ENCODE data around the gene NELL1.

NELL1 gene

GRCh38 chr11:21195995-21196394, 526.6 kb downstream of the NELL1 start:
- no peaks in the 10 kb centered on the region for H3K27me3 ChIP-seq (ENCODE audit: insufficient read depth, low read length)
- no peak overlapping the region for H2BK5ac ChIP-seq (ENCODE audit: low read depth, low read length, poor library complexity)
- H3K4me1 ChIP-seq (ENCODE audit: control insufficient read depth in 1 of 2, insufficient read depth in 2 of 2, low read length in 2 of 2), result no peaks in the 10 kb centered on the region
- H3K4me2 ChIP-seq (ENCODE audit: low read length), result no peak overlapping the region
- no peak overlapping the region for H3K23ac ChIP-seq (ENCODE audit: low read length)
- no peak overlapping the region for H2AK5ac ChIP-seq (ENCODE audit: low read length)
- H2AFZ ChIP-seq (ENCODE audit: insufficient read depth, low read length, poor library complexity), result no peak overlapping the region
- H2BK120ac ChIP-seq (ENCODE audit: insufficient read depth, low read length, poor library complexity), result no peak overlapping the region
- H3K9ac ChIP-seq (ENCODE audit: low read length), result no peak overlapping the region
- DNase-seq, result no peak
- H3K79me1 ChIP-seq (ENCODE audit: low read length), result no peaks in the 10 kb centered on the region
- no CpG with 5 or more reads among the region's 2 CpGs for WGBS (ENCODE audit: extremely low coverage, insufficient coverage, insufficient read length)
- no peak overlapping the region for H4K91ac ChIP-seq (ENCODE audit: low read depth, low read length)
- H3K9me3 ChIP-seq (ENCODE audit: insufficient read depth, low read depth, low read length), result no peaks in the 10 kb centered on the region
- no peak overlapping the region for H3K27ac ChIP-seq (ENCODE audit: low read depth, low read length)
- no peak overlapping the region for H3K4me3 ChIP-seq (ENCODE audit: low read depth, low read length)
- H3K4ac ChIP-seq (ENCODE audit: low read depth, low read length), result no peak overlapping the region
- H2BK12ac ChIP-seq (ENCODE audit: low read length), result no peak overlapping the region
- no peak overlapping the region for H4K8ac ChIP-seq (ENCODE audit: low read depth, low read length)
- no peaks in the 10 kb centered on the region for H3K79me2 ChIP-seq (ENCODE audit: control insufficient read depth, insufficient read depth, low read length, poor library complexity)
- no peaks in the 10 kb centered on the region for H3K36me3 ChIP-seq (ENCODE audit: control insufficient read depth in 1 of 2, insufficient read depth in 2 of 2, low read length in 2 of 2)
- H4K12ac ChIP-seq (ENCODE audit: low read depth, low read length), result no peak overlapping the region
- H3K18ac ChIP-seq (ENCODE audit: low read length), result no peak overlapping the region
- H3K14ac ChIP-seq (ENCODE audit: low read length), result no peak overlapping the region

- Histone ChIP-seq H3K4ac (ENCODE audit: low read depth, low read length) (no peak overlapping the region), H3K18ac (ENCODE audit: low read length) (no peak overlapping the region), H3K27ac (ENCODE audit: low read depth, low read length) (no peak overlapping the region), H3K36me3 (ENCODE audit: control insufficient read depth in 1 of 2, insufficient read depth in 2 of 2, low read length in 2 of 2) (no peaks in the 10 kb centered on the region), H3K4me2 (ENCODE audit: low read length) (no peak overlapping the region), H3K9ac (ENCODE audit: low read length) (no peak overlapping the region), H2AFZ (ENCODE audit: insufficient read depth, low read length, poor library complexity) (no peak overlapping the region), H2BK5ac (ENCODE audit: low read depth, low read length, poor library complexity) (no peak overlapping the region), H3K4me3 (ENCODE audit: low read depth, low read length) (no peak overlapping the region), H3K79me1 (ENCODE audit: low read length) (no peaks in the 10 kb centered on the region), H2AK5ac (ENCODE audit: low read length) (no peak overlapping the region), H3K23ac (ENCODE audit: low read length) (no peak overlapping the region), H3K79me2 (ENCODE audit: control insufficient read depth, insufficient read depth, low read length, poor library complexity) (no peaks in the 10 kb centered on the region), H4K8ac (ENCODE audit: low read depth, low read length) (no peak overlapping the region), H2BK120ac (ENCODE audit: insufficient read depth, low read length, poor library complexity) (no peak overlapping the region), H4K12ac (ENCODE audit: low read depth, low read length) (no peak overlapping the region), H3K27me3 (ENCODE audit: insufficient read depth, low read length) (no peaks in the 10 kb centered on the region), H3K14ac (ENCODE audit: low read length) (no peak overlapping the region), H4K91ac (ENCODE audit: low read depth, low read length) (no peak overlapping the region), H3K9me3 (ENCODE audit: insufficient read depth, low read depth, low read length) (no peaks in the 10 kb centered on the region), H3K4me1 (ENCODE audit: control insufficient read depth in 1 of 2, insufficient read depth in 2 of 2, low read length in 2 of 2) (no peaks in the 10 kb centered on the region), H2BK12ac (ENCODE audit: low read length) (no peak overlapping the region)
- no CpG with 5 or more reads among the region's 3 CpGs for WGBS (ENCODE audit: extremely low coverage, insufficient coverage, insufficient read length)
- no peak for DNase-seq
Observed at GRCh38 chr11:21198498-21198897, 529.1 kb downstream of the NELL1 start.

GRCh38 chr11:21205205-21205604, 535.8 kb downstream of the NELL1 start:
- no peak overlapping the region for H3K23ac ChIP-seq (ENCODE audit: low read length)
- no peak for DNase-seq
- H4K8ac ChIP-seq (ENCODE audit: low read depth, low read length), result no peak overlapping the region
- no peak overlapping the region for H4K12ac ChIP-seq (ENCODE audit: low read depth, low read length)
- no CpG with 5 or more reads among the region's 8 CpGs for WGBS (ENCODE audit: extremely low coverage, insufficient coverage, insufficient read length)
- H3K4me3 ChIP-seq (ENCODE audit: low read depth, low read length), result no peak overlapping the region
- H3K4me2 ChIP-seq (ENCODE audit: low read length), result no peak overlapping the region
- no peak overlapping the region for H3K18ac ChIP-seq (ENCODE audit: low read length)
- H3K9ac ChIP-seq (ENCODE audit: low read length), result no peak overlapping the region
- H3K79me1 ChIP-seq (ENCODE audit: low read length), result no peaks in the 10 kb centered on the region
- no peak overlapping the region for H4K91ac ChIP-seq (ENCODE audit: low read depth, low read length)
- no peaks in the 10 kb centered on the region for H3K4me1 ChIP-seq (ENCODE audit: control insufficient read depth in 1 of 2, insufficient read depth in 2 of 2, low read length in 2 of 2)
- H2BK120ac ChIP-seq (ENCODE audit: insufficient read depth, low read length, poor library complexity), result no peak overlapping the region
- no peaks in the 10 kb centered on the region for H3K36me3 ChIP-seq (ENCODE audit: control insufficient read depth in 1 of 2, insufficient read depth in 2 of 2, low read length in 2 of 2)
- H3K27ac ChIP-seq (ENCODE audit: low read depth, low read length), result no peak overlapping the region
- no peak overlapping the region for H2BK5ac ChIP-seq (ENCODE audit: low read depth, low read length, poor library complexity)
- H3K79me2 ChIP-seq (ENCODE audit: control insufficient read depth, insufficient read depth, low read length, poor library complexity), result no peaks in the 10 kb centered on the region
- no peak overlapping the region for H2AFZ ChIP-seq (ENCODE audit: insufficient read depth, low read length, poor library complexity)
- no peak overlapping the region for H3K14ac ChIP-seq (ENCODE audit: low read length)
- H2BK12ac ChIP-seq (ENCODE audit: low read length), result no peak overlapping the region
- no peak overlapping the region for H3K4ac ChIP-seq (ENCODE audit: low read depth, low read length)
- no peak overlapping the region for H2AK5ac ChIP-seq (ENCODE audit: low read length)
- H3K9me3 ChIP-seq (ENCODE audit: insufficient read depth, low read depth, low read length), result no peaks in the 10 kb centered on the region
- no peaks in the 10 kb centered on the region for H3K27me3 ChIP-seq (ENCODE audit: insufficient read depth, low read length)

- Histone ChIP-seq H3K4me2 (ENCODE audit: low read length) (no peak overlapping the region), H2BK5ac (ENCODE audit: low read depth, low read length, poor library complexity) (no peak overlapping the region), H3K4me3 (ENCODE audit: low read depth, low read length) (no peak overlapping the region), H3K79me2 (ENCODE audit: control insufficient read depth, insufficient read depth, low read length, poor library complexity) (no peaks in the 10 kb centered on the region), H2BK120ac (ENCODE audit: insufficient read depth, low read length, poor library complexity) (no peak overlapping the region), H2BK12ac (ENCODE audit: low read length) (no peak overlapping the region), H3K4ac (ENCODE audit: low read depth, low read length) (no peak overlapping the region), H4K12ac (ENCODE audit: low read depth, low read length) (no peak overlapping the region), H3K23ac (ENCODE audit: low read length) (no peak overlapping the region), H3K4me1 (ENCODE audit: control insufficient read depth in 1 of 2, insufficient read depth in 2 of 2, low read length in 2 of 2) (no peaks in the 10 kb centered on the region), H3K18ac (ENCODE audit: low read length) (no peak overlapping the region), H3K14ac (ENCODE audit: low read length) (no peak overlapping the region), H3K27me3 (ENCODE audit: insufficient read depth, low read length) (no peaks in the 10 kb centered on the region), H3K9ac (ENCODE audit: low read length) (no peak overlapping the region), H2AFZ (ENCODE audit: insufficient read depth, low read length, poor library complexity) (no peak overlapping the region), H3K36me3 (ENCODE audit: control insufficient read depth in 1 of 2, insufficient read depth in 2 of 2, low read length in 2 of 2) (no peaks in the 10 kb centered on the region), H3K79me1 (ENCODE audit: low read length) (no peaks in the 10 kb centered on the region), H3K27ac (ENCODE audit: low read depth, low read length) (no peak overlapping the region), H2AK5ac (ENCODE audit: low read length) (no peak overlapping the region), H4K8ac (ENCODE audit: low read depth, low read length) (no peak overlapping the region), H3K9me3 (ENCODE audit: insufficient read depth, low read depth, low read length) (peaks cover 2% of the 10 kb centered on the region), H4K91ac (ENCODE audit: low read depth, low read length) (no peak overlapping the region)
- DNase-seq, result peak; percentile 57 to 89
- WGBS (ENCODE audit: extremely low coverage, insufficient coverage, insufficient read length), result no CpG with 5 or more reads among the region's 3 CpGs
Observed at GRCh38 chr11:21225860-21226259, 556.5 kb downstream of the NELL1 start.

All from trophoblast cell (in vitro differentiated cells and primary cell).